ENCODE measurements around the gene TOM1L1. TPM values are rescaled to one million over a fixed set of nuclear protein-coding genes. Genes with fewer than 3 reads are reported as not detected.

The TOM1L1 gene
- total and polyA plus RNA-seq, 2 of the 8 experiments (the other 6 are each of a cell fraction or from before 2014, with no cell fraction given), result 47.0 to 60.8 TPM

GRCh38 chr17:54870671-54871175 is 29.9 kb upstream of the TOM1L1 start (continued):
- TF ChIP-seq CHD7 (IDR thresholded peaks at IDR 0.05; ENCODE audit: insufficient replicate concordance, low read length), result no peak
- no peak for TF ChIP-seq EGR1 (IDR thresholded peaks at IDR 0.05; ENCODE audit: borderline replicate concordance, low read depth, low read length)
- TF ChIP-seq HDAC6 (IDR thresholded peaks at IDR 0.05; ENCODE audit: low read depth, low read length), result no peak
- TF ChIP-seq TBP (IDR thresholded peaks at IDR 0.05; ENCODE audit: low read depth, low read length), result no peak
- TF ChIP-seq CREB1 (IDR thresholded peaks at IDR 0.05), result no peak
- no peak for TF ChIP-seq SUZ12 (IDR thresholded peaks at IDR 0.05; ENCODE audit: low read length)
